HCT116 (cell line): ENCODE measurements around the gene CCDC172. TPM values are rescaled to one million over a fixed set of nuclear protein-coding genes. Genes with fewer than 3 reads are reported as not detected.

Source experiments
- ATAC-seq: fragments of 200-7000 bp; cut with Tn5 transposase; 2 replicates; pipeline ENCODE4 v1.9.1; 2020; ENCODE audit warnings: mild to moderate bottlenecking, moderate library complexity
- BruUV-seq: library from RNA; stranded (reverse); fragments of 400-500 nt; replicated peaks from 2 replicates; lab custom pipeline; 2021; lab: Mats Ljungman, UMichigan
- CTCF ChIA-PET: fragments of 300-600 bp; sonication (Branson Sonifier 250); formaldehyde crosslinking; loops from one replicate; lab custom pipeline; 2021; ENCODE audit warnings: antibody characterized with exemption; lab: Charles Lee
- POLR2A ChIA-PET: fragments of 300-600, 350-600 bp; sonication (Branson Sonifier 250); formaldehyde crosslinking; loops from one replicate; lab custom pipeline; 2021; ENCODE audit warnings: antibody characterized with exemption; lab: Charles Lee
- RAD21 ChIA-PET, 2 experiments: fragments of 300-600 bp; sonication (Branson Sonifier 250); formaldehyde crosslinking; loops; one replicate each; lab custom pipeline; 2023; ENCODE audit warnings: low total read pairs in 2 of 2; ENCODE audit not compliant: uncharacterized antibody in 2 of 2, unreplicated experiment in 2 of 2, low non-redundant PET in 1 of 2; lab: Charles Lee
- DNase-seq: peaks from one replicate; pipeline ENCODE4 v3.0.0-alpha.2; 2010; ENCODE audit warnings: low read depth, low spot score
- H2AFZ ChIP-seq: fragments of 200-600 bp; shearing (Covaris generic), sonication (generic); 2 replicates; pipeline ENCODE4 v1.6.1; 2017; ENCODE audit warnings: low read depth, mixed run types, mixed read lengths, antibody characterized with exemption, low read length; ENCODE audit not compliant: poor library complexity, severe bottlenecking
- H3K27ac ChIP-seq: 2 replicates; pipeline ENCODE4 v1.5.1; 2012; ENCODE audit warnings: low read depth, low read length
- H3K27me3 ChIP-seq: fragments of 200-600 bp; sonication (generic); 2 replicates; pipeline ENCODE4 v1.6.1; 2016; ENCODE audit warnings: mixed run types, low read length, mixed read lengths; ENCODE audit not compliant: insufficient read depth
- H3K36me3 ChIP-seq, 2 experiments: fragments of 200-500 bp in 1 of 2; fragments of 200-600 bp in 1 of 2; sonication (Bioruptor generic) in 1 of 2; sonication (generic) in 1 of 2; 2 replicates each; pipeline versions ENCODE4 v1.5.1 to v1.6.1; 2014 to 2016; ENCODE audit warnings: low read length in 2 of 2, inconsistent platforms in 1 of 2, mixed read lengths in 1 of 2, mixed run types in 1 of 2; ENCODE audit not compliant: insufficient read depth in 2 of 2, control insufficient read depth in 1 of 2
- H3K4me1 ChIP-seq, 2 experiments: fragments of 200-600 bp in 1 of 2; sonication (generic) in 1 of 2; 2 replicates each; pipeline versions ENCODE4 v1.5.1 to v1.6.1; 2012 to 2017; ENCODE audit warnings: low read length in 2 of 2, inconsistent platforms in 1 of 2, mild to moderate bottlenecking in 1 of 2, mixed read lengths in 1 of 2, mixed run types in 1 of 2, moderate library complexity in 1 of 2; ENCODE audit not compliant: insufficient read depth in 2 of 2, control insufficient read depth in 1 of 2
- H3K4me2 ChIP-seq: fragments of 200-600 bp; sonication (generic); 2 replicates; pipeline ENCODE4 v1.6.1; 2017; ENCODE audit warnings: mixed run types, low read length, mixed read lengths
- H3K4me3 ChIP-seq, 2 experiments: fragments of 200-600 bp in 1 of 2; sonication (generic) in 1 of 2; replicated peaks in 1 of 2; 2 replicates each; pipeline ENCODE4 v1.5.1; 2011 to 2016; ENCODE audit warnings: low read length in 2 of 2, control low read depth in 1 of 2, low read depth in 1 of 2, mild to moderate bottlenecking in 1 of 2, mixed read lengths in 1 of 2, mixed run types in 1 of 2
- H3K79me2 ChIP-seq: fragments of 200-600 bp; sonication (generic); 2 replicates; pipeline ENCODE4 v1.6.1; 2017; ENCODE audit warnings: mild to moderate bottlenecking, mixed run types, low read length, moderate library complexity, mixed read lengths; ENCODE audit not compliant: insufficient read depth
- H3K9ac ChIP-seq: fragments of 200-600 bp; sonication (generic); 2 replicates; pipeline ENCODE4 v1.6.1; 2016; ENCODE audit warnings: low read length, mixed read lengths
- H3K9me2 ChIP-seq: fragments of 200-600 bp; sonication (generic), shearing (Covaris generic); 2 replicates; pipeline ENCODE4 v1.6.1; 2017; ENCODE audit warnings: mixed run types, mild to moderate bottlenecking, moderate library complexity; ENCODE audit not compliant: insufficient read depth
- H3K9me3 ChIP-seq, 2 experiments: fragments of 200-500 bp in 1 of 2; fragments of 200-600 bp in 1 of 2; sonication (Bioruptor generic) in 1 of 2; sonication (generic) in 1 of 2; 2 replicates each; pipeline ENCODE4 v1.6.1; 2014 to 2017; ENCODE audit warnings: low read length in 2 of 2, mixed read lengths in 2 of 2, inconsistent platforms in 1 of 2, low read depth in 1 of 2, mild to moderate bottlenecking in 1 of 2, mixed run types in 1 of 2, moderate library complexity in 1 of 2; ENCODE audit not compliant: control insufficient read depth in 1 of 2, insufficient read depth in 1 of 2
- H4K20me1 ChIP-seq: fragments of 200-600 bp; sonication (generic), shearing (Covaris generic); 2 replicates; pipeline ENCODE4 v1.6.1; 2017; ENCODE audit warnings: mixed run types, mild to moderate bottlenecking, moderate library complexity; ENCODE audit not compliant: insufficient read depth
- ATF3 ChIP-seq: IDR thresholded peaks from 2 replicates; pipeline ENCODE4 v1.6.1; 2012
- CBX3 ChIP-seq: IDR thresholded peaks from 2 replicates; pipeline ENCODE4 v1.6.1; 2012; ENCODE audit warnings: low read depth
- CEBPB ChIP-seq: IDR thresholded peaks from 2 replicates; pipeline ENCODE4 v1.6.1; 2012; ENCODE audit warnings: low read depth
- CTCF ChIP-seq, 3 experiments: fragments of 200-600 bp in 1 of 3; sonication (generic) in 1 of 3; IDR thresholded peaks in 2 of 3; conservative IDR thresholded peaks in 1 of 3; 2 replicates each; pipeline ENCODE4 v1.5.1; 2012 to 2017; ENCODE audit warnings: low read depth in 2 of 3, low read length in 2 of 3, antibody characterized with exemption in 1 of 3, borderline replicate concordance in 1 of 3, control low read depth in 1 of 3, mild to moderate bottlenecking in 1 of 3, mixed read lengths in 1 of 3, mixed run types in 1 of 3, moderate library complexity in 1 of 3; ENCODE audit not compliant: insufficient read depth in 1 of 3
- EGR1 ChIP-seq: IDR thresholded peaks from 2 replicates; pipeline ENCODE4 v1.6.1; 2012; ENCODE audit warnings: low read depth
- ELF1 ChIP-seq: IDR thresholded peaks from 2 replicates; pipeline ENCODE4 v1.6.1; 2012; ENCODE audit warnings: low read depth, borderline replicate concordance
- EZH2phosphoT487 ChIP-seq: fragments of 200-600 bp; IDR thresholded peaks from 2 replicates; pipeline ENCODE4 v1.6.1; 2018; ENCODE audit warnings: antibody characterized with exemption, borderline replicate concordance
- FOSL1 ChIP-seq: IDR thresholded peaks from 2 replicates; pipeline ENCODE4 v1.6.1; 2012; ENCODE audit warnings: low read depth
- JUND ChIP-seq: IDR thresholded peaks from 2 replicates; pipeline ENCODE4 v1.6.1; 2012
- MAX ChIP-seq: IDR thresholded peaks from 2 replicates; pipeline ENCODE4 v1.6.1; 2012
- POLR2AphosphoS5 ChIP-seq: IDR thresholded peaks from 2 replicates; pipeline ENCODE4 v1.6.1; 2011; ENCODE audit warnings: mild to moderate bottlenecking, low read depth, low read length, moderate library complexity
- RAD21 ChIP-seq: IDR thresholded peaks from 2 replicates; pipeline ENCODE4 v1.6.1; 2012; ENCODE audit warnings: low read depth, mild to moderate bottlenecking
- REST ChIP-seq: IDR thresholded peaks from 2 replicates; pipeline ENCODE4 v1.6.1; 2012; ENCODE audit warnings: low read depth
- SIN3A ChIP-seq: IDR thresholded peaks from 2 replicates; pipeline ENCODE4 v1.6.1; 2012; ENCODE audit warnings: low read depth
- SRF ChIP-seq: IDR thresholded peaks from 2 replicates; pipeline ENCODE4 v1.6.1; 2012; ENCODE audit warnings: low read depth
- TCF7L2 ChIP-seq: IDR thresholded peaks from 2 replicates; pipeline ENCODE4 v1.7.0; 2011; ENCODE audit warnings: borderline replicate concordance, inconsistent platforms; ENCODE audit not compliant: insufficient read depth, insufficient read length; ENCODE audit errors: extremely low read depth
- YY1 ChIP-seq: IDR thresholded peaks from 2 replicates; pipeline ENCODE4 v1.6.1; 2011; ENCODE audit warnings: low read length, low read depth, moderate library complexity, mild to moderate bottlenecking; ENCODE audit not compliant: insufficient replicate concordance; ENCODE audit errors: extremely low read depth
- ZNF274 ChIP-seq: fragments of 200-500 bp; sonication (Bioruptor generic); IDR thresholded peaks from 2 replicates; pipeline ENCODE4 v1.6.1; 2014; ENCODE audit warnings: mild to moderate bottlenecking, low read depth, low read length, inconsistent platforms
- intact Hi-C: fragments of 100-400 bp; cut with micrococcal nuclease; formaldehyde crosslinking; loops from 2 replicates; pipeline ENCODE4 v1.10.0; 2022
- total RNA-seq: library from RNA; stranded (reverse); gene quantifications from one replicate; pipeline ENCODE4 v1.2.1, GENCODE V29; 2021; ENCODE audit not compliant: unreplicated experiment

Gene CCDC172
- total RNA-seq, 1 experiment from 2014 or later, result not detected

- no TSS peak for BruUV-seq
- POLR2A ChIA-PET, result no interaction called here
- H2AFZ ChIP-seq, result no peak overlapping the region
- CTCF ChIA-PET, result no interaction called here
- H3K27ac ChIP-seq, result no peak overlapping the region
- no peak for DNase-seq
- H3K9me3 ChIP-seq, result no peaks in the 10 kb centered on the region
- no peaks in the 10 kb centered on the region for H3K79me2 ChIP-seq
- RAD21 ChIA-PET, result no interaction called here
- no peak overlapping the region for H3K9ac ChIP-seq
- ATAC-seq, result no peak
- H3K4me3 ChIP-seq, result no peak overlapping the region
- H4K20me1 ChIP-seq, result no peaks in the 10 kb centered on the region
- no peaks in the 10 kb centered on the region for H3K9me2 ChIP-seq
- H3K4me1 ChIP-seq, result no peaks in the 10 kb centered on the region
- no peak overlapping the region for H3K4me2 ChIP-seq
- TF ChIP-seq JUND, result no peak
- TF ChIP-seq TCF7L2, result no peak
- no peak for TF ChIP-seq FOSL1
- TF ChIP-seq RAD21, result no peak
- TF ChIP-seq ELF1, result no peak
- TF ChIP-seq SIN3A, result no peak
- TF ChIP-seq MAX, result no peak
- no peak for TF ChIP-seq ZNF274
- no peak for TF ChIP-seq CTCF (IDR thresholded peaks at IDR 0.05 in 2 of 3, conservative IDR thresholded peaks at IDR 0.05 in 1 of 3; ENCODE audit: borderline replicate concordance in 1 of 3, insufficient read depth in 1 of 3, low read depth in 2 of 3, low read length in 2 of 3)
- TF ChIP-seq EGR1, result no peak
- no peak for TF ChIP-seq CBX3
- no peak for TF ChIP-seq POLR2AphosphoS5
- no peak for TF ChIP-seq REST
- no peak for TF ChIP-seq CEBPB
- no peak for TF ChIP-seq YY1
- TF ChIP-seq ATF3, result no peak
- no peak for TF ChIP-seq EZH2phosphoT487
- no peak for TF ChIP-seq SRF
- TF ChIP-seq, all 23 proteins: peak for 0
- intact Hi-C loops, result no loop called here
- Histone ChIP-seq H3K36me3 (no peaks in the 10 kb centered on the region), H3K27me3 (peaks cover 33% of the 10 kb centered on the region)
Observed at GRCh38 chr10:116395223-116395985, 71.2 kb downstream of the CCDC172 start.
